ENCODE data around the gene UBAC2.

UBAC2 gene

GRCh38 chr13:99344610-99345208, 144.1 kb downstream of the UBAC2 start:
- DNase-seq = no peak

GRCh38 chr13:99345345-99345744, 144.7 kb downstream of the UBAC2 start:
- no peak for DNase-seq

GRCh38 chr13:99346335-99347042, 145.8 kb downstream of the UBAC2 start:
- no peak for DNase-seq

GRCh38 chr13:99347335-99347878, 146.8 kb downstream of the UBAC2 start:
- DNase-seq = no peak

- no peak for DNase-seq
Measured at GRCh38 chr13:99347911-99348451, 147.3 kb downstream of the UBAC2 start.

GRCh38 chr13:99350191-99350590, 149.5 kb downstream of the UBAC2 start:
- DNase-seq = no peak

GRCh38 chr13:99351772-99352171, 151.1 kb downstream of the UBAC2 start:
- no peak for DNase-seq

- DNase-seq = no peak
Measured at GRCh38 chr13:99352351-99353245, 151.9 kb downstream of the UBAC2 start.

- DNase-seq = no peak
Measured at GRCh38 chr13:99353246-99353600, 152.6 kb downstream of the UBAC2 start.

GRCh38 chr13:99353836-99354235, 153.2 kb downstream of the UBAC2 start:
- no peak for DNase-seq

GRCh38 chr13:99354371-99354951, 153.8 kb downstream of the UBAC2 start:
- peak; percentile 30 for DNase-seq

GRCh38 chr13:99355267-99356011, 154.8 kb downstream of the UBAC2 start:
- no peak for DNase-seq

- DNase-seq = no peak
Measured at GRCh38 chr13:99356012-99356261, 155.3 kb downstream of the UBAC2 start.

- peak; percentile 79 for DNase-seq
Measured at GRCh38 chr13:99356262-99357091, 155.8 kb downstream of the UBAC2 start.

- DNase-seq = no peak
Measured at GRCh38 chr13:99357131-99357596, 156.5 kb downstream of the UBAC2 start.

- no peak for DNase-seq
Measured at GRCh38 chr13:99357941-99358340, 157.3 kb downstream of the UBAC2 start.

- DNase-seq = no peak
Measured at GRCh38 chr13:99359528-99359927, 158.9 kb downstream of the UBAC2 start.

GRCh38 chr13:99360696-99361095, 160.0 kb downstream of the UBAC2 start:
- no peak for DNase-seq

- DNase-seq = no peak
Measured at GRCh38 chr13:99361197-99361596, 160.5 kb downstream of the UBAC2 start.

- DNase-seq = no peak
Measured at GRCh38 chr13:99362362-99362761, 161.7 kb downstream of the UBAC2 start.

- no peak for DNase-seq
Measured at GRCh38 chr13:99363391-99363790, 162.7 kb downstream of the UBAC2 start.
